GM19395 (cell line): ENCODE results near the gene SNX19.
"Not testable (repeated sequence)": the region's sequence is repeated elsewhere in the genome, so short reads cannot be mapped to it uniquely, and the experiment has no call there.

Source experiments
- ATAC-seq: cut with Tn5 transposase; IDR thresholded peaks from one replicate; pipeline ENCODE4 v1.9.1; 2021; ENCODE audit warnings: mild to moderate bottlenecking, moderate library complexity; ENCODE audit not compliant: unreplicated experiment

The SNX19 gene

GRCh38 chr11:130916238-130916855 is at the start of gene SNX19:
TSS of gene SNX19 (minus strand) at chr11:130916479. CDS start at chr11:130915939, 540 bp downstream.
- ATAC-seq, result peak; percentile 96

GRCh38 chr11:130964058-130964792 is 47.9 kb upstream of the SNX19 start:
- ATAC-seq, result no peak

GRCh38 chr11:130947889-130948288 is 31.6 kb upstream of the SNX19 start:
- ATAC-seq, result no peak

- ATAC-seq, result no peak
Measured at GRCh38 chr11:130947481-130947880, 31.2 kb upstream of the SNX19 start.

- no peak for ATAC-seq
Measured at GRCh38 chr11:130947058-130947457, 30.8 kb upstream of the SNX19 start.

GRCh38 chr11:130945896-130946295 is 29.6 kb upstream of the SNX19 start:
- no peak for ATAC-seq

- ATAC-seq, result no peak
Measured at GRCh38 chr11:130940706-130941105, 24.4 kb upstream of the SNX19 start.

GRCh38 chr11:130937051-130937450 is 20.8 kb upstream of the SNX19 start:
- no peak for ATAC-seq

GRCh38 chr11:130932086-130932712 is 15.9 kb upstream of the SNX19 start:
- ATAC-seq, result no peak

- no peak for ATAC-seq
Measured at GRCh38 chr11:130924750-130925149, 8.5 kb upstream of the SNX19 start.

- ATAC-seq, result not testable (repeated sequence)
Measured at GRCh38 chr11:130920612-130921011, 4.3 kb upstream of the SNX19 start.

- no peak for ATAC-seq
Measured at GRCh38 chr11:130918081-130918480, 1.8 kb upstream of the SNX19 start.

- no peak for ATAC-seq
Measured at GRCh38 chr11:130916910-130917309, 631 bp upstream of the SNX19 start.

GRCh38 chr11:130915603-130916237 is 559 bp downstream of the SNX19 start:
- ATAC-seq, result peak; percentile 41

- ATAC-seq, result no peak
Measured at GRCh38 chr11:130913268-130913667, 3.0 kb downstream of the SNX19 start.

GRCh38 chr11:130912552-130912951 is 3.7 kb downstream of the SNX19 start:
- no peak for ATAC-seq

- no peak for ATAC-seq
Measured at GRCh38 chr11:130911306-130911705, 5.0 kb downstream of the SNX19 start.

GRCh38 chr11:130909650-130910049 is 6.6 kb downstream of the SNX19 start:
- no peak for ATAC-seq

GRCh38 chr11:130908770-130909625 is 7.3 kb downstream of the SNX19 start:
- no peak for ATAC-seq

GRCh38 chr11:130908061-130908460 is 8.2 kb downstream of the SNX19 start:
- no peak for ATAC-seq

GRCh38 chr11:130907229-130907628 is 9.1 kb downstream of the SNX19 start:
- ATAC-seq, result no peak
